PFSK-1 (cell line): Measurements from ENCODE around the gene SVIL.

Experiments
- FOXP2 ChIP-seq: optimal IDR thresholded peaks from 2 replicates; pipeline ENCODE3; 2011; ENCODE audit warnings: borderline replicate concordance, control low read depth, inconsistent platforms; ENCODE audit not compliant: insufficient read depth; ENCODE audit errors: extremely low read length, extremely low read depth
- POLR2AphosphoS5 ChIP-seq: IDR thresholded peaks from 2 replicates; pipeline ENCODE4 v1.6.1; 2012; ENCODE audit warnings: low read depth, mild to moderate bottlenecking, control low read depth, low read length, moderate library complexity
- SIN3A ChIP-seq: IDR thresholded peaks from 2 replicates; pipeline ENCODE4 v1.6.1; 2012; ENCODE audit warnings: mild to moderate bottlenecking, low read length, moderate library complexity, borderline replicate concordance; ENCODE audit not compliant: insufficient read depth
- TAF1 ChIP-seq: IDR thresholded peaks from 2 replicates; pipeline ENCODE4 v1.6.1; 2012; ENCODE audit warnings: low read length, control low read depth, borderline replicate concordance; ENCODE audit not compliant: insufficient read depth
- TF ChIP-seq, protein P1 (sequence below), 2 experiments: IDR thresholded peaks; 2 replicates each; pipeline versions ENCODE4 v1.6.1 to v1.8.0; 2011 to 2012; ENCODE audit warnings: low read depth in 2 of 2, low read length in 2 of 2, control low read depth in 1 of 2, inconsistent platforms in 1 of 2, mild to moderate bottlenecking in 1 of 2, moderate library complexity in 1 of 2; ENCODE audit not compliant: insufficient read depth in 1 of 2

Gene SVIL

GRCh38 chr10:29642990-29643389 is 8.2 kb upstream of the SVIL start:
- no peak for TF ChIP-seq TAF1
- TF ChIP-seq, protein P1, sequence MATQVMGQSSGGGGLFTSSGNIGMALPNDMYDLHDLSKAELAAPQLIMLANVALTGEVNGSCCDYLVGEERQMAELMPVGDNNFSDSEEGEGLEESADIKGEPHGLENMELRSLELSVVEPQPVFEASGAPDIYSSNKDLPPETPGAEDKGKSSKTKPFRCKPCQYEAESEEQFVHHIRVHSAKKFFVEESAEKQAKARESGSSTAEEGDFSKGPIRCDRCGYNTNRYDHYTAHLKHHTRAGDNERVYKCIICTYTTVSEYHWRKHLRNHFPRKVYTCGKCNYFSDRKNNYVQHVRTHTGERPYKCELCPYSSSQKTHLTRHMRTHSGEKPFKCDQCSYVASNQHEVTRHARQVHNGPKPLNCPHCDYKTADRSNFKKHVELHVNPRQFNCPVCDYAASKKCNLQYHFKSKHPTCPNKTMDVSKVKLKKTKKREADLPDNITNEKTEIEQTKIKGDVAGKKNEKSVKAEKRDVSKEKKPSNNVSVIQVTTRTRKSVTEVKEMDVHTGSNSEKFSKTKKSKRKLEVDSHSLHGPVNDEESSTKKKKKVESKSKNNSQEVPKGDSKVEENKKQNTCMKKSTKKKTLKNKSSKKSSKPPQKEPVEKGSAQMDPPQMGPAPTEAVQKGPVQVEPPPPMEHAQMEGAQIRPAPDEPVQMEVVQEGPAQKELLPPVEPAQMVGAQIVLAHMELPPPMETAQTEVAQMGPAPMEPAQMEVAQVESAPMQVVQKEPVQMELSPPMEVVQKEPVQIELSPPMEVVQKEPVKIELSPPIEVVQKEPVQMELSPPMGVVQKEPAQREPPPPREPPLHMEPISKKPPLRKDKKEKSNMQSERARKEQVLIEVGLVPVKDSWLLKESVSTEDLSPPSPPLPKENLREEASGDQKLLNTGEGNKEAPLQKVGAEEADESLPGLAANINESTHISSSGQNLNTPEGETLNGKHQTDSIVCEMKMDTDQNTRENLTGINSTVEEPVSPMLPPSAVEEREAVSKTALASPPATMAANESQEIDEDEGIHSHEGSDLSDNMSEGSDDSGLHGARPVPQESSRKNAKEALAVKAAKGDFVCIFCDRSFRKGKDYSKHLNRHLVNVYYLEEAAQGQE (IDR thresholded peaks at IDR 0.05; ENCODE audit: insufficient read depth in 1 of 2, low read depth in 2 of 2, low read length in 2 of 2) = no peak
- TF ChIP-seq POLR2AphosphoS5 = no peak
- no peak for TF ChIP-seq FOXP2
- no peak for TF ChIP-seq SIN3A

DNA sequence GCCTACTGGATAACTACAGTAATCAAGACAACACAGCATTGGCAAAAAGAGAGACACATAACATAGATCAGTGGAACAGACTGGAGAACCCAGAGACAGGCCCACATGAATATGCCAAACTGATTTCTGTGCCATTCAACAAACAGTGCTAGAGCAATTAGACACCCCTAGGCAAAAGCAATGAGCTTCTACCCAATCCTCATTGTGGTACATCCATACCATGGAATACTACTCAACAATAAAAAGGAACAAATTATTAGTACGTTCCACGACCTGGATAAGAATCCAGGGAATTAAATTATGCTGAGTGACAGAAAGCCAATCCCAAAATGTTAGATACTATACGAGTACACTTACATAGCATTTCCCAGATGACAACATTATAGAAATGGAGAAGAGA is 2.8 kb upstream of the SVIL start:
- TF ChIP-seq POLR2AphosphoS5 (no peak), FOXP2 (no peak), SIN3A (no peak), TAF1 (no peak)
- TF ChIP-seq, protein P1 (IDR thresholded peaks at IDR 0.05; ENCODE audit: insufficient read depth in 1 of 2, low read depth in 2 of 2, low read length in 2 of 2) = no peak

- TF ChIP-seq FOXP2 = no peak
- TF ChIP-seq SIN3A = no peak
- TF ChIP-seq POLR2AphosphoS5 = no peak
- no peak for TF ChIP-seq TAF1
- TF ChIP-seq, protein P1 (IDR thresholded peaks at IDR 0.05; ENCODE audit: insufficient read depth in 1 of 2, low read depth in 2 of 2, low read length in 2 of 2) = no peak
Observed at GRCh38 chr10:29636178-29636577, 1.4 kb upstream of the SVIL start.

- TF ChIP-seq, protein P1 (IDR thresholded peaks at IDR 0.05; ENCODE audit: insufficient read depth in 1 of 2, low read depth in 2 of 2, low read length in 2 of 2) = no peak
- no peak for TF ChIP-seq TAF1
- TF ChIP-seq SIN3A = no peak
- TF ChIP-seq FOXP2 = no peak
- no peak for TF ChIP-seq POLR2AphosphoS5
Observed at GRCh38 chr10:29635711-29636144, 957 bp upstream of the SVIL start.

GRCh38 chr10:29634105-29634504 is 666 bp downstream of the SVIL start:
- TF ChIP-seq FOXP2 (no peak), POLR2AphosphoS5 (no peak), TAF1 (no peak), SIN3A (no peak)
- TF ChIP-seq, protein P1 (IDR thresholded peaks at IDR 0.05; ENCODE audit: insufficient read depth in 1 of 2, low read depth in 2 of 2, low read length in 2 of 2) = no peak
